ENCODE results near the gene ASCL3.
A peak's percentile ranks its signal among the peaks of the same experiment; 100 is the strongest.
"Not testable (repeated sequence)": the region's sequence is repeated elsewhere in the genome, so short reads cannot be mapped to it uniquely, and the experiment has no call there.

The ASCL3 gene

GRCh38 chr11:8947230-8947943 is 4.6 kb upstream of the ASCL3 start:
- no peak for DNase-seq (ENCODE audit: low read depth)

GRCh38 chr11:8941341-8942103 is 1.3 kb downstream of the ASCL3 start:
- DNase-seq (ENCODE audit: low read depth), result no peak

- no peak for DNase-seq (ENCODE audit: low read depth)
These were observed 5.2 kb downstream of the ASCL3 start for GRCh38 chr11:8937659-8938058.

GRCh38 chr11:8937159-8937558 is 5.7 kb downstream of the ASCL3 start:
- no peak for DNase-seq (ENCODE audit: low read depth)

- DNase-seq (ENCODE audit: low read depth), result not testable (repeated sequence)
These were observed 7.0 kb downstream of the ASCL3 start for GRCh38 chr11:8935789-8936188.

- peak; percentile 89 for DNase-seq (ENCODE audit: low read depth)
These were observed 7.9 kb downstream of the ASCL3 start for GRCh38 chr11:8934742-8935488.

- no peak for DNase-seq (ENCODE audit: low read depth)
These were observed 8.9 kb downstream of the ASCL3 start for GRCh38 chr11:8933931-8934330.

- no peak for DNase-seq (ENCODE audit: low read depth)
These were observed 10.1 kb downstream of the ASCL3 start, which contains the start of gene C11orf16 for GRCh38 chr11:8932564-8933180. Gene C11orf16 (minus strand): TSS chr11:8932947. CDS start chr11:8932308, 639 bp downstream.

GRCh38 chr11:8930456-8931175 is 12.2 kb downstream of the ASCL3 start:
- no peak for DNase-seq (ENCODE audit: low read depth)

GRCh38 chr11:8928981-8929615 is 13.7 kb downstream of the ASCL3 start:
- peak; percentile 43 for DNase-seq (ENCODE audit: low read depth)

GRCh38 chr11:8928205-8928604 is 14.6 kb downstream of the ASCL3 start:
- DNase-seq (ENCODE audit: low read depth), result no peak

- DNase-seq (ENCODE audit: low read depth), result no peak
These were observed 15.6 kb downstream of the ASCL3 start for GRCh38 chr11:8927233-8927632.

- DNase-seq (ENCODE audit: low read depth), result no peak
These were observed 16.6 kb downstream of the ASCL3 start for GRCh38 chr11:8926236-8926635.

GRCh38 chr11:8925711-8926110 is 17.1 kb downstream of the ASCL3 start:
- no peak for DNase-seq (ENCODE audit: low read depth)

- no peak for DNase-seq (ENCODE audit: low read depth)
These were observed 20.1 kb downstream of the ASCL3 start for GRCh38 chr11:8922691-8923090.

GRCh38 chr11:8917157-8917825 is 25.5 kb downstream of the ASCL3 start:
- peak; percentile 86 for DNase-seq (ENCODE audit: low read depth)

- DNase-seq (ENCODE audit: low read depth), result no peak
These were observed 28.2 kb downstream of the ASCL3 start for GRCh38 chr11:8914661-8915018.

GRCh38 chr11:8913961-8914660 is 28.7 kb downstream of the ASCL3 start:
- peak; percentile 59 for DNase-seq (ENCODE audit: low read depth)

- DNase-seq (ENCODE audit: low read depth), result peak; percentile 96
These were observed 31.6 kb downstream of the ASCL3 start, which contains the start of gene AKIP1 for GRCh38 chr11:8911029-8911823. Gene AKIP1 (plus strand): TSS chr11:8911189. CDS start chr11:8911450, 261 bp downstream.

Measured in ELR (cell line).